Memory B cell (primary cell): ENCODE results near the gene AHRR.
"Not testable (repeated sequence)": the region's sequence is repeated elsewhere in the genome, so short reads cannot be mapped to it uniquely, and the experiment has no call there.

Source experiments
- ATAC-seq: fragments of 150-1000 bp; cut with Tn5 transposase; 2 replicates; pipeline ENCODE4 v1.10.0; 2021; ENCODE audit warnings: low read depth, mild to moderate bottlenecking, moderate library complexity
- DNase-seq, 2 donors: peaks; one replicate each; pipeline ENCODE4 v3.0.0; 2022; ENCODE audit warnings: low spot score in 2 of 2
- H3K27ac Mint-ChIP-seq: one replicate; pipeline ENCODE4 v1.8.0; 2022; ENCODE audit warnings: mild to moderate bottlenecking, moderate library complexity, mixed read lengths
- H3K27me3 Mint-ChIP-seq: one replicate; pipeline ENCODE4 v1.8.0; 2022; ENCODE audit warnings: mixed read lengths
- H3K36me3 Mint-ChIP-seq: one replicate; pipeline ENCODE4 v1.8.0; 2022; ENCODE audit warnings: mild to moderate bottlenecking, mixed read lengths
- H3K4me1 Mint-ChIP-seq: one replicate; pipeline ENCODE4 v1.8.0; 2022; ENCODE audit warnings: mixed read lengths
- H3K4me3 Mint-ChIP-seq: one replicate; pipeline ENCODE4 v1.8.0; 2022; ENCODE audit warnings: mild to moderate bottlenecking, moderate library complexity, mixed read lengths
- H3K9me3 Mint-ChIP-seq: one replicate; pipeline ENCODE4 v1.8.0; 2022; ENCODE audit warnings: mixed read lengths

Gene AHRR

DNA sequence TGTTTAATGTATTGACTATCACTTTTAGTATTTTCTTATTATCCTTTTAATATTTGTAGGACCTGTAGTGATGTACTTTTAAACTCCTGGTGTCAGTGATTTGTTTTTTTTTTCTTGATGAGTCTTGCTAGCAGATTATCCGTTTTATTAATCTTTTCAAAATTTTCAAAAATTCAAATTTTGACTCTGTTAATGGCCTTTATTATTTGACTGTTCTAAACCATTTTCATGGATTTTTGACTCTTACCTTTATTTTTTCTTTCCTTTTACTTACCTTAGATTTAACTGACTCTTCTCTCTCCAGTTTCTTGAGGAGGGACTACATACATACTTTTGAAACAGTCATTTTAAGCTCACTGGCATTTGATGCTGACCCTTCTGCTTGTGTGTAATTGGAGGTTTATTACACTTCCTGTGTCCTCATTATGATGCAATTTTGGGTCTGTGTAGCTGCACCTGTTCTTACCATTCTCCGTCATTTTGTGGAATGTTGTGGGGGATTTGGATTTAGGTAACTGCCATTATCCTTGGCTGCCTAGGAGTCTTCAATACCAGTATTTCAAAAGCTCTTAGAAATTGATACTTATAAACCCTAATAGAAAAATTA, 89.5 kb downstream of the AHRR start:
- DNase-seq = no peak
- Mint-ChIP-seq H3K4me1 (no peaks in the 10 kb centered on the region), H3K27me3 (peaks cover 9% of the 10 kb centered on the region), H3K4me3 (no peak overlapping the region), H3K27ac (no peak overlapping the region), H3K9me3 (no peaks in the 10 kb centered on the region), H3K36me3 (no peaks in the 10 kb centered on the region)
- no peak for ATAC-seq

DNA sequence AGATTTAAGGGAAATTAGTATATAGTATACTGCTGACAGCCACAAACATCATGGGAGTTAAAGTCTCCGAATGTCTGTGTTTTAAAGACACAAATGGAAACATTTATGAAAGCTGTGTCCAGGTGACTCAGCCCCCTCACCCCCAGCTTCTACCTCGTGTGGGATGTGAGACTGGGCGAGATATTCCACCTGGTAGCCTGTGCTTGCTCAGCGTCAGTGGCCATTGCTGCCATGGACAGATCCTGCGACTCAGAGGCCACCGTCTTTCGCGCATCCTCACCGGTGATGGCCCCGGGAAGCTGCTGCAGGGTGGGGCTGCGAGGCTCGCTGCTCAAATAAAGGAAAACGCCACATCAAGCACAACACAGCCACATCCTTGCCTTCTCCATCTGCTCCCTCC, 90.2 kb downstream of the AHRR start:
- no peaks in the 10 kb centered on the region for H3K9me3 Mint-ChIP-seq
- H3K4me3 Mint-ChIP-seq = no peak overlapping the region
- ATAC-seq = no peak
- no peak for DNase-seq
- H3K4me1 Mint-ChIP-seq = no peaks in the 10 kb centered on the region
- H3K27me3 Mint-ChIP-seq = peaks cover 9% of the 10 kb centered on the region
- no peaks in the 10 kb centered on the region for H3K36me3 Mint-ChIP-seq
- no peak overlapping the region for H3K27ac Mint-ChIP-seq

DNA sequence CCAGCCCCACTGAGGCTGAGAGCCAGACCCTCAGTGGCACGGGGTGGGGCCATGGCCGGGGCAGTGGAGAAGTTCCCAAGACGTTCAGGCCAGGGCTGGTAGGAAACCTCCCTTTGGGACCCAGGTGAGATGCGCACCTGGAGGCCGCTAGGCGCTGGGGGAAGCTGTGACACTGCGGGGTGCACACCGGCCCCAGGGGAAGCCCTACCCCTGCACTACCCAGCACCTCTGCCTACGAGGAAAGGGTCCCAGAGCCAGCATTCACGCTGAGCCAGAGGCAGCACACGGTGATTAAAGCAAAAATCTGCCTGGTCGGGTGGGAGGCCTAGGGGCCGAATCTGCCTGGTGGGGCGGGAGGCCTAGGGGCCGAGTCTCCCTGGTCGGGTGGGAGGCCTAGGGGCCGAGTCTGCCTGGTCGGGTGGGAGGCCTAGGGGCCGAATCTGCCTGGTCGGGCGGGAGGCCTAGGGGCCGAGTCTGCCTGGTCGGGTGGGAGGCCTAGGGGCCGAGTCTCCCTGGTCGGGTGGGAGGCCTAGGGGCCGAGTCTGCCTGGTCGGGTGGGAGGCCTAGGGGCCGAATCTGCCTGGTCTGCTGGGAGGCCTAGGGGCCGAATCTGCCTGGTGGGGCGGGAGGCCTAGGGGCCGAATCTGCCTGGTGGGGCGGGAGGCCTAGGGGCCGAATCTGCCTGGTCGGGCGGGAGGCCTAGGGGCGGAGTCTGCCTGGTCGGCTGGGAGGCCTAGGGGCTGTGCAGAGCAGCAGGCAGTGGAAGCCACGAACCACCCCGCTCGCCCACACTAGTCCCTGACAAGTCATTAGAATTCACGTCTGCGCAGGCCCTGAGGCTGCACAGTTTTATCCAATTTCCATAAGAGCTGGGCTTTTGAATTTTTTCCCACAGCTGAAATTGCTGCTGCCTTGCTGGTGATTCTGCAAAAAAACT, 93.7 kb downstream of the AHRR start:
- H3K27me3 Mint-ChIP-seq, H3K4me3 Mint-ChIP-seq, ATAC-seq, H3K27ac Mint-ChIP-seq, H3K36me3 Mint-ChIP-seq, H3K4me1 Mint-ChIP-seq, H3K9me3 Mint-ChIP-seq, DNase-seq: not testable (repeated sequence)

DNA sequence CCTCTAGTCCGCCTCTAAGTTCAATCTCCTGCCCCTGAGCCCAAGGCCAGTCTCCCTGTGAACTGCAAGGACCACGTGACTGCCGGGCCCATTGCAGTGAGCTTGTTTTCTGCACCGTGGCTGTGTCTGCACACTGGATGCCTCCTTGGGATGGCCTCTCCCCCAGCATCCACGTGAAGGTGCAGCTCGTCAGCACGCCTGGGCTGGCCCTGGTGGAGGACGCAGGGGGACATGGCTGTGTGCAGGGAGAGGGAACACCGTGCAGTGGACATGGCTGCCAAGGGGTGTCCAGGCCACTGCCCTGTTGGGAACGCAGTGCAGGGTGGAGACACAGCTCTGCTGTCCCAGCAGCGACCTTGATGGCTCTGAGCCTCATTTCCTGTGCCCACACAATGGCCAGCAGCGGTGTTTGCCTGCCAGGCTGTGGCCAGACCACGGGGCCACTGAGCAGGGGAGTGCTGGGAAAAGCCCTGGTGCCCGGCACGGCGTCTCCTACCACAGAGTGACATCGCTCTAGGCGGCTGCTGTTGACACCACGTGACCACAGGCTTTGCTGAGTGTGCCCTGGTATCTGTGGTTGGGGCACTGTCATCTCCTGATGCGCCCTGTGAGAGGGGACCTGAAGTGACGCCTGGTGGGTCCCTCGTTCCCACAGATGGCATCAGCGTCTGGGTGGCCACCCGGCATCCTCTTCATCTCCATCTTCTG, 94.6 kb downstream of the AHRR start:
- Mint-ChIP-seq H3K9me3 (no peaks in the 10 kb centered on the region), H3K27ac (no peak overlapping the region), H3K27me3 (peaks cover 7% of the 10 kb centered on the region), H3K4me3 (no peak overlapping the region), H3K36me3 (no peaks in the 10 kb centered on the region), H3K4me1 (no peaks in the 10 kb centered on the region)
- DNase-seq (no peak), ATAC-seq (no peak)

DNA sequence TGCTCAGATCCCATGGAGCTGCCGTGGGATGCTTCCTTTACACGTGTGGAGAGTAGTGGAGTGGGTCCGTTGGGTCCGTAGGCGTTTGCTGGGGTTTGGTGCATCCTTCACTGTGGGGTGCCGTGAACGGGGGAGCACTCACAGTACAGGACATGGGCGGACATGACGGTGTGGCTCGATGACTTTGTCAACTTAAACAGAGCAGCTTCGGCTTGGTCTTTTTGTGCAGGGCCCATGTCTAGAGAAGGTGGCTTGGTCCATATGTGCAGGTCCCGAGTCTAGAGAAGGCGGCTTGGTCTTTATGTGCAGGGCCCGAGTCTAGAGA, 95.1 kb downstream of the AHRR start:
- Mint-ChIP-seq H3K27me3 (peaks cover 5% of the 10 kb centered on the region), H3K4me1 (no peaks in the 10 kb centered on the region), H3K9me3 (no peaks in the 10 kb centered on the region), H3K4me3 (no peak overlapping the region), H3K27ac (no peak overlapping the region), H3K36me3 (no peaks in the 10 kb centered on the region)
- DNase-seq (no peak), ATAC-seq (no peak)

DNA sequence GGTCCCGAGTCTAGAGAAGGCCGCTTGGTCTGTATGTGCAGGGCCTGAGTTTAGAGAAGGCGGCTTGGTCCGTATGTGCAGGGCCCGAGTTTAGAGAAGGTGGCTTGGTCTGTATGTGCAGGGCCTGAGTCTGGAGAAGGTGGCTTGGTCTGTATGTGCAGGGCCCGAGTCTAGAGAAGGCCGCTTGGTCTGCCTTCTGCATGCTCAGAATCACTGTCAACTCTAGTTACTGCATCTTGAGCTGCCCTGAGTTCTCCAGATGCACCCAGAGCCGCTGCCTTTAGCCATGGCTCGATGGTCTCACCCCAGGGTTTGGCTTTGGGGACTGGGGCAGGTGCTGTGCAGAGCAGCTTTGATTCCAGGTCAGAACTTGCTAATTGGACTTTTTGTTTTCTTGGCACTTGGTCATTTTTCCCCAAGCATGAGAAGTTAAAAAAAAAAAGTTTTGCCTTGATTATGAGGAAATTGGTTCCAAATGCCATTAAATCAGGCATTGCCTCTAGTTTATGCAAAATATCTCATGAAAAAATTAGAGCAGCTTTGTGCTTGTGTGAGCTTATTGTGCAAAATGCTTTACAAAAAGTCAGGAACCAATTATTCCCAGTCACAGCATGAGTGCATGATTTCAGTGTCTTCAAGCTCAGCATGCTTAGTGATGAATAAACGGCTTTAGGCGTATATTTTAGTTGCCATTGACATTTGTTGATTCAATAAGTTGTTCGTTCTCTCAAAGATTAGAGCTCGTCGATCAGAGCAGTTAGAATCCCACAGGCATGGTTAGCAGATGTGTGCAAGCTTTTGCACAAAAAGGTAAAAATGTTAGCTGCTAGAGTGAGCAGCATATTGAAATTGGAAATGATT, 96.0 kb downstream of the AHRR start:
- ATAC-seq (no peak), DNase-seq (no peak)
- no peaks in the 10 kb centered on the region for H3K36me3 Mint-ChIP-seq
- peaks cover 3% of the 10 kb centered on the region for H3K27me3 Mint-ChIP-seq
- H3K27ac Mint-ChIP-seq = no peak overlapping the region
- H3K9me3 Mint-ChIP-seq = no peaks in the 10 kb centered on the region
- H3K4me1 Mint-ChIP-seq = no peaks in the 10 kb centered on the region
- no peak overlapping the region for H3K4me3 Mint-ChIP-seq

DNA sequence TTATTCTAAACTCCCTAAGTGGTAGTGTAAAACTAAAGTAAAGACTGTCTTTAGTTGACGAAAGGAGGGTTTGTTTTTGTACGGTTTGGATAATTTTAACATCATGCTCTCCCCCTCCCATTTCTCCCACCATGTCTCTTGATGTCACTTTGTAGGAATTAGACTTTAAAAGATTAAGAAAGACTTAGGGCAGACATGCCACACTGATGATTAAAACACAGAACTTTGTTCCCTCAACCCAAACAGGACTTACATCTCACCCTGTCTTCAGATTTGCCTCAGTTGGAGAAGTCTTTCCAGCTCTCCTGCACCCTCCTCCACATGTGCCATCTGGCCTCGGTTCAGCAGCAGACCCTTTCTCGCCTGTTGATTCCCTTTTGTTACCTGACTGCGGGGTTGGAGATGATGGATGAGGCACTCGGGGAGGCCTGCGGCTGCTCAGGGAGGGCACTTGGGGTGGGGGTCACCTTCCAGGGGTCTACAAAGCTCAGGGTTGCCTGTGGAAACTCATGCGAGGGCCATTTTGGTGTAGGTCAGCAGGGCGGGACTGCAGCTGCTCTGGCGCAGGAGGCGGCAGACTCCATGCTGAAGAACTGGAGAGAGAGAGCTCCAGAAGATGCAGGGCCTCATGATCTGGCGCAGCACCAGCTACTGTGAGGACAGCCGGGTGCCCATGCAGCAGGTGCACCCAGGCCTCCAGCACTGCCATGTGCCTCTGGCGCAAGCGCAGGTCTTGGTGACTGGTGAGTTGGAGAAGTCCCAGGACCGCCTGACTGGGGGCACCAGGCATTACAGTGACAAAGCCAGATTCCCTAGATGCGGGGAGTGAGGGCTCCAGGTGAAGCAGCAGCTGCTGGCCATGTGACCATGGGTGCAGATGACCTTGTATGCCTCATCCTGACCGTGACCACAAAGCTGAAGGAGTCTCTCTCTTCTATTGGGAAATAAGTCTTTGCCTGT, 96.9 kb downstream of the AHRR start:
- DNase-seq = no peak

DNA sequence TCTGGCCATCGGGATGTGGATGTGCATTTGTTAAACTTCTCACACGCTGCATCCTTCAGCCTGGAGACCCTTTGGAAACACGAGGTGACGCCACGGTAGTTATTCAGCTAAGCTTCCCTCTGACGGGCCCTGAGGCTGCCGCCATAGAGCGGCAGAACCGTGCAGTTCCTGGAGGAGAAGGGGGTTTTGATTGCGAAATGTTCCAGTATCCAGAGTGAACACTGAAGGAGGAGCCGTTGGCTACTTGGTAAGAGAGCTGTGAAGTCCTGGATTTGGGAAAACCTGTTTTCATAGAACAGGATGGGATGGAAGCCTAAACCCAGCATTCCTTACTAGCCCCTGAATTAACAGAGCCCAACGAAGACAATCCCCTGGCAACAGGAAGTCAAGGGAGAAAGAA, 98.5 kb downstream of the AHRR start:
- no peaks in the 10 kb centered on the region for H3K36me3 Mint-ChIP-seq
- no peaks in the 10 kb centered on the region for H3K27me3 Mint-ChIP-seq
- ATAC-seq = no peak
- no peak overlapping the region for H3K27ac Mint-ChIP-seq
- DNase-seq = no peak
- no peaks in the 10 kb centered on the region for H3K9me3 Mint-ChIP-seq
- no peak overlapping the region for H3K4me3 Mint-ChIP-seq
- H3K4me1 Mint-ChIP-seq = peaks cover 12% of the 10 kb centered on the region

More for the DNA sequence above, 96.9 kb downstream of the AHRR start:
- no peak for ATAC-seq
- Mint-ChIP-seq H3K9me3 (no peaks in the 10 kb centered on the region), H3K27ac (no peak overlapping the region), H3K36me3 (no peaks in the 10 kb centered on the region), H3K4me1 (peaks cover under 1% of the 10 kb centered on the region), H3K27me3 (no peaks in the 10 kb centered on the region), H3K4me3 (no peak overlapping the region)

DNA sequence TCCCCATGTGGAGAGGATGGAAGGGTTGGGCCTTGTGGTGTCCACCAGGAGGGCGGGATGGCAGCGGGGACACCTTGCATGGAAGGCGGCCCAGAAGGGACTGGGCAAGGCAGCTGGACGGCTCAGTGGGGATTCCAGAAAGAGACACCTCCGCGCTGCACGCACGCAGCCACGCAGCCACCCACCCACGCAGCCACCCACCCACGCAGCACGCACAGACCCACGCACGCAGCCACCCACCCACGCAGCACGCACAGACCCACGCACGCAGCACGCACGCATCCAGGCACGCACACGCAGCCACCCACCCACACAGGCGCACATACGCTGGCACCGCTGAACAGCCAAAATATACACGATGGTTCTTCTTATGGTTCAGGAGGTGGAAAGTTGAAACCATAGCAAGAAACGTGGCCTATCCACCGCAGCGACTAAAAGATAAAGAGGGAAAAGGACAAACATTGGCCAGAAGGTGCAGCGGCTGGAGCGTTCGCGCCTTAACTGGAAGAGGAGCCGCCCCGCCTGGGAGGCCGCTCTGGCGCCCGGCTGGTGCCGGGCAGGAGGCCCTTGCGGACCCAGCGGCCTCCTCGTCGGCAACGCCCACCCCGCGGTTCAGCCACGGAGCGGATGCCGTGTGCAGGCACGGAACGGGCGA, 99.2 kb downstream of the AHRR start:
- Mint-ChIP-seq H3K9me3 (no peaks in the 10 kb centered on the region), H3K4me3 (no peak overlapping the region), H3K27ac (no peak overlapping the region), H3K36me3 (no peaks in the 10 kb centered on the region), H3K4me1 (peaks cover 13% of the 10 kb centered on the region), H3K27me3 (no peaks in the 10 kb centered on the region)
- DNase-seq = no peak
- ATAC-seq = no peak

DNA sequence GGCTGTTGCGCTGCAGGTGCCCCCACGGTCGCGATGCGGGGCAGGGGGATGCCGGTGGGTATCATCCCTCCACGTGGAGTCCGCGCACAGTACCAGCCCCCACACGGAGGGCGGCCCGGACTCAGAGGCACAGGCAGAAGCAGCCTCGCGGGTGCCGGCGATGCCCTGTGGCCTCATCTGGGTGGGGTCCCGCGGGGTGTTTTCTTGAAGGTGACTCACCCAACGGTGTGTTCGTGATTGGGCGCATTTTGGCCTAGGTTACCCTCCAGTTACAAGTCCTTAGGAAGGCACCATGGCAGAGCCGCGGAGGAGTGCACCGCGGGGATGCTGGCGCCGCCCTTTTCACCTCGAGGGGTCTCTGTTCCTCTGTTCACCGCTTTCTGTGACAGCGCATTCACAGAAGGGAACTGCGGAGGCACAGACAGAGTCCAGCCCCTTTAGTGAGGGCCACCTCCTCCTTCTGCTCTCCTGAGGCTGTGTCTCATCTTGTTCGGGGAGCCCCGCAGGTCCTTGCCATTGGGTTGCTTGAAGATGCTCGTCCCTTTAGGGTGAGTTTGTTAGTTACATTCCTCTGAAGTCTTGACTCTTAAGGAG, 99.9 kb downstream of the AHRR start:
- Mint-ChIP-seq H3K27ac (no peak overlapping the region), H3K27me3 (peaks cover 4% of the 10 kb centered on the region), H3K36me3 (peaks cover 4% of the 10 kb centered on the region), H3K4me3 (no peak overlapping the region), H3K9me3 (peaks cover 4% of the 10 kb centered on the region), H3K4me1 (peaks cover 13% of the 10 kb centered on the region)
- DNase-seq (no peak), ATAC-seq (no peak)

DNA sequence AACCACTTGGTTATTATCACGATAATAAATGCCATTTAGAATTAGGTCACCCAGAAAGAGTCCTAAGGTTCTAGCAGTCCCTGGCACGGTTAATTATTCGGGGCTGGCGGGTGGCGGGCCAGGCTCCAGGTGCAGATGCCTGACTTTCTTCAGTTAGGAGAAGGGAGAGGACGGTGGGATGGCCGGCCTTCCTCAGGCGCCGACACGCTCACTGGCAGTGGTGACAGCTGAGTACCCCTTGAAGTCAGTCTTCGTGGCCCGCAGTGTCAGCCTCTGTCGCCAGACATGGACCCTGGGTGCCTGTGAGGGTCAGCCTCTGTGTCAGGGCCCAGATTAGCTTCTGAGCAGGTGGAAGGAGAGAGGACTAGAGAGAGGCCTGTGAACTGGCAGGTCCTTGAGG, 100.4 kb downstream of the AHRR start:
- Mint-ChIP-seq H3K27ac (no peak overlapping the region), H3K4me1 (peaks cover 13% of the 10 kb centered on the region), H3K9me3 (peaks cover 9% of the 10 kb centered on the region), H3K27me3 (peaks cover 9% of the 10 kb centered on the region), H3K36me3 (peaks cover 6% of the 10 kb centered on the region), H3K4me3 (no peak overlapping the region)
- no peak for DNase-seq
- ATAC-seq = no peak
